Measurements from ENCODE around the gene NOTCH2. TPM values are rescaled to one million over a fixed set of nuclear protein-coding genes. Genes with fewer than 3 reads are reported as not detected.

Gene NOTCH2
- total RNA-seq, 1 donor from 2014 or later = 112 TPM

DNA sequence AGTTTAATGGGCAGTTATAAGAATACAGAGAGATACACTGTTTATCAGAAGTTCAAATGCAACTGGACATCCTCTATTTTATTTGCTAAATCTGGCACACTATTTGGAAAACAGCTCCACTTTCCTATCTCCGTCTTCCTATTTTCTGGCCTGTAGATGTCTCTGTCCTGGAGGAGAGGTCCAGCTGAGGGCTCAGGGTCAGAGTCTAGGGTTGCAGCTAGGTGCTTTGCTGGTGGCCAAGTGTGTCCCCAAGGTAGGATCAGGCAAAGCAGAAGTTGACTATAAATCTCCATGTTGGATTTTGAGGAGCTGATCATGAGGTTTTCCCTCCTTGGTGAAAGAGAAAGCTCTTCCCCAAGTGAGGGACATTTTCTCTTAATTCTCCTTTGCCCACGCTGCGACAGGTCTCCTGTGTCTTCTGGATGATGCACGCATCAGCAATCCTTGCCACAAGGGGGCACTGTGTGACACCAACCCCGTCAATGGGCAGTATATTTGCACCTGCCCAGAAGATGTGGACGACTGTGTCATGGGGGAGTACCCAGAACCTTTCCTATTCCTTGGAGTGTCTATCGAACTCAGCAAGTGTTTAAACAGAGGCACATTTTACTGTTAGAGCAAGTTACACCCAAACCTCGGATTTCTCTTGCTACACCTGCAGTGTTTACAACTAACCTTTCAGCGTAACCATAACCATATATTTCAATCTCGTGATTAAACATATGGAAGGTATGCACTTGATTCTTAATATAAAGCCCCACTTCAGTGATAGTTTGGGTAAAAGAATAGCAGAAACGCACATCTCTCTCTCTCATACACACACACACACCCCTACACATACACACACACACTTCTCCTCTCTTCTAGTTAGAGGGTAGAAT lies 183.3 kb downstream of the NOTCH2 start:
- Mint-ChIP-seq H3K4me1 (ENCODE audit: low read depth) (no peaks in the 10 kb centered on the region), H3K27ac (no peak overlapping the region), H3K9me3 (ENCODE audit: low read depth) (peaks cover 7% of the 10 kb centered on the region), H3K27me3 (peaks cover 10% of the 10 kb centered on the region), H3K36me3 (ENCODE audit: insufficient read depth) (peaks cover 5% of the 10 kb centered on the region), H3K4me3 (ENCODE audit: low read depth) (no peak overlapping the region)
- DNase-seq (ENCODE audit: low spot score, unreplicated experiment) = peak; percentile 23
- TF ChIP-seq, protein P1, sequence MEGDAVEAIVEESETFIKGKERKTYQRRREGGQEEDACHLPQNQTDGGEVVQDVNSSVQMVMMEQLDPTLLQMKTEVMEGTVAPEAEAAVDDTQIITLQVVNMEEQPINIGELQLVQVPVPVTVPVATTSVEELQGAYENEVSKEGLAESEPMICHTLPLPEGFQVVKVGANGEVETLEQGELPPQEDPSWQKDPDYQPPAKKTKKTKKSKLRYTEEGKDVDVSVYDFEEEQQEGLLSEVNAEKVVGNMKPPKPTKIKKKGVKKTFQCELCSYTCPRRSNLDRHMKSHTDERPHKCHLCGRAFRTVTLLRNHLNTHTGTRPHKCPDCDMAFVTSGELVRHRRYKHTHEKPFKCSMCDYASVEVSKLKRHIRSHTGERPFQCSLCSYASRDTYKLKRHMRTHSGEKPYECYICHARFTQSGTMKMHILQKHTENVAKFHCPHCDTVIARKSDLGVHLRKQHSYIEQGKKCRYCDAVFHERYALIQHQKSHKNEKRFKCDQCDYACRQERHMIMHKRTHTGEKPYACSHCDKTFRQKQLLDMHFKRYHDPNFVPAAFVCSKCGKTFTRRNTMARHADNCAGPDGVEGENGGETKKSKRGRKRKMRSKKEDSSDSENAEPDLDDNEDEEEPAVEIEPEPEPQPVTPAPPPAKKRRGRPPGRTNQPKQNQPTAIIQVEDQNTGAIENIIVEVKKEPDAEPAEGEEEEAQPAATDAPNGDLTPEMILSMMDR (IDR thresholded peaks at IDR 0.05; ENCODE audit: unreplicated experiment) = peak; percentile 63

DNA sequence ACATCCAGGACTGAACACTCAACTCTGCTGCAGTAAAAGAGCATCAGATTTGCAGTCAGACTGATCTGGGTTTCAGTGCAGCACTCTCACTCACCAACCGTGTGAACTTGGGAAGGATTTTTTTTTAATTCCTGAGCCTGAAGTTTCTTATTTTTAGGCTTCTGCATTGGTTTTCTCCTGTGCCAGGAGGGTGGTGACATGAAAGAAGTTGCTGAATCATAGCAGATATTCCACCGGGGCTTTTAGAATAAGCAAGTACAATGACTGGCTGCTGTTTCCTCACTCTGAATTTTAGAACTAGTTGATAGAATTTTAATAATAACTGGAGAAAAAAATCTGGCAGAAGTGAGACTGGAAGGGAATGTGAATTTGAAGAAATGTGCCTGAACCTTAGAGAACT lies 184.8 kb downstream of the NOTCH2 start:
- H3K36me3 Mint-ChIP-seq (ENCODE audit: insufficient read depth) = peaks cover 5% of the 10 kb centered on the region
- H3K4me3 Mint-ChIP-seq (ENCODE audit: low read depth) = no peak overlapping the region
- no peak for DNase-seq (ENCODE audit: low spot score, unreplicated experiment)
- H3K27me3 Mint-ChIP-seq = peaks cover 14% of the 10 kb centered on the region
- TF ChIP-seq, protein P1 (IDR thresholded peaks at IDR 0.05; ENCODE audit: unreplicated experiment) = no peak
- no peak overlapping the region for H3K27ac Mint-ChIP-seq
- H3K9me3 Mint-ChIP-seq (ENCODE audit: low read depth) = peaks cover 7% of the 10 kb centered on the region
- H3K4me1 Mint-ChIP-seq (ENCODE audit: low read depth) = peaks cover 6% of the 10 kb centered on the region

DNA sequence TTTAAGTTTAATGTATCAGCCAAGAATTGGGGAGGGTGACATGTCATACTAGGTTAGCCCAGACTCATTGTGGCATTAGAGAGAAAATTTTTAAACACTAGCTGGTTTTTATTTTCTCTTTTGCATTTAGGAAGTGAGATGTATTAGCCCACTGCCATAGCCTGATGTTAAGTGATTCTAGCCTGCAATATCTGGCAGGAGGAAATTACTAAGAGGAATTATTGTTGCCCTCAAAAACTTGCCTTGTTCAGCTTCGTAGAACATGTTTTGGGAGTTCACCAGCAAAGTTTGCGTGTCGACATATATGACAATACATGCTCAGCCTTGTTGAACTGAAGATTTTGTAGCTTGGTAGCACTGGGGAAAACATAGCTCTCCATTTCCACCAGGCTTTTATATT lies 185.6 kb downstream of the NOTCH2 start:
- H3K9me3 Mint-ChIP-seq (ENCODE audit: low read depth) = peaks cover 7% of the 10 kb centered on the region
- peaks cover 5% of the 10 kb centered on the region for H3K36me3 Mint-ChIP-seq (ENCODE audit: insufficient read depth)
- H3K4me3 Mint-ChIP-seq (ENCODE audit: low read depth) = no peak overlapping the region
- H3K4me1 Mint-ChIP-seq (ENCODE audit: low read depth) = peaks cover 8% of the 10 kb centered on the region
- TF ChIP-seq, protein P1 (IDR thresholded peaks at IDR 0.05; ENCODE audit: unreplicated experiment) = no peak
- H3K27ac Mint-ChIP-seq = no peak overlapping the region
- H3K27me3 Mint-ChIP-seq = peaks cover 14% of the 10 kb centered on the region
- DNase-seq (ENCODE audit: low spot score, unreplicated experiment) = no peak

DNA sequence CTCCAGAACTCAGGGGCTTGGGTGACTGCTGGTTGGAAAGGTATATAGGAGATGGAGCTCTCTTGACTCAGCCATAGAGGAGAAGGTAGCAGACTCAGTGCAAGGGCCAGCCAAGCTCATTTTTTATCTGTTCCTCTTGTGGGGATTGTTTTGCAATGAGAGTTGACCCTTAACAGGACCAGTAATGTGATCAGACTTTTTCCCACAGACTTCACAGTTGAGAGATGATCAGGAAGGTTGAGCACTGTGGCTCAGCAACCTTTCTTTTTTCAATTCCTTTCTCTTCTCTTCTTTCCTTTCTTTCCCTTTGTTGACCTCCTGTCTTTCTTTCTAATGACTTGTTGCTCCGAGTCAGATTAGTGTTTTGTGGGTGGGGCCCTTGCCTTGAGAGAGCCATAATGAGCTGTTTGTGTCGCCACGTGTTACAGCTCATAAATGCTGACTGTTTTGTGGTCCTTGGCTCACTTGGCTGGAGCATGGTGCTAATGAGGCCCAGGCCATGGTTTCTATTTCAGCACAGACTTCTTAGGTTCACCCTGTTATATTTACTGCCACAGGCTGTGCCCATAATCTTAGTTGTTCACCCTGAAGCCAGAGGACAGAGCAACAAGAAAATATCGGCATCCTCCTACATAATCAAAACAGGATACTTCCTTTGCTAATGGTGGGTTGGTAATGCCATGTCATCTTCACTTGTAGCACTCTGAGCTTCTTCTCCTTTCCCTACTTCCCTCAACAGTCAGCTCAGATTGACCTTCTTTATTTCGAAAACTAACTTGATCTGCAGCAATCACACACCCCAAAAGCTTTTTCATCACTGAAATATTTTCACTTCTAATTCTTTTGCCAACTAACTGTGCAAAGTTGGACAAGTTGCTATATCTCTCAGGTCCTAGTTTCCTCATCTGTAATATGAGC lies 187.1 kb downstream of the NOTCH2 start:
- DNase-seq (ENCODE audit: low spot score, unreplicated experiment) = no peak
- TF ChIP-seq, protein P1 (IDR thresholded peaks at IDR 0.05; ENCODE audit: unreplicated experiment) = no peak
- Mint-ChIP-seq H3K27ac (no peak overlapping the region), H3K4me3 (ENCODE audit: low read depth) (no peak overlapping the region), H3K9me3 (ENCODE audit: low read depth) (no peaks in the 10 kb centered on the region), H3K27me3 (peaks cover 14% of the 10 kb centered on the region), H3K36me3 (ENCODE audit: insufficient read depth) (no peaks in the 10 kb centered on the region), H3K4me1 (ENCODE audit: low read depth) (peaks cover 8% of the 10 kb centered on the region)
